ENCODE data around the gene RUNDC3A.
A peak's percentile ranks its signal among the peaks of the same experiment; 100 is the strongest.
"Not testable (repeated sequence)": the region's sequence is repeated elsewhere in the genome, so short reads cannot be mapped to it uniquely, and the experiment has no call there.

The RUNDC3A gene

GRCh38 chr17:44346064-44346844 is 37.9 kb downstream of the RUNDC3A start:
- Histone ChIP-seq H3K27ac (ENCODE audit: low read length) (peak overlapping the region; percentile 7; the same call in 1 of the 2 replicates), H3K4me1 (ENCODE audit: insufficient read depth, low read length) (peaks cover 21% of the 10 kb centered on the region), H3K27me3 (ENCODE audit: insufficient read depth, low read length, poor library complexity) (no peaks in the 10 kb centered on the region), H2AFZ (ENCODE audit: low read depth, low read length) (peak overlapping the region; percentile 27; the same call in 1 of the 2 replicates), H3K4me2 (ENCODE audit: insufficient read depth, low read length) (peak overlapping the region; percentile 98), H4K20me1 (ENCODE audit: insufficient read depth, low read length) (peaks cover 12% of the 10 kb centered on the region), H3K9ac (ENCODE audit: low read depth, low read length) (peak overlapping the region; percentile 71), H3K36me3 (ENCODE audit: insufficient read depth, low read length) (peaks cover 16% of the 10 kb centered on the region), H3K79me2 (ENCODE audit: insufficient read depth, low read length) (peaks cover 11% of the 10 kb centered on the region), H3K9me3 (ENCODE audit: insufficient read depth, low read length, severe bottlenecking) (no peaks in the 10 kb centered on the region), H3K4me3 (ENCODE audit: low read depth in 1 of 2, low read length in 2 of 2) (peak overlapping the region; percentile 83 to 94; a peak in 3 of 4 replicates)
- TF ChIP-seq CTCF (IDR thresholded peaks at IDR 0.05; ENCODE audit: borderline replicate concordance, extremely low read depth, low read length, poor library complexity, severe bottlenecking) (no peak), EZH2 (IDR thresholded peaks at IDR 0.05; ENCODE audit: borderline replicate concordance, low read depth, low read length, severe bottlenecking) (no peak)
- no peak for DNase-seq
- ATAC-seq (ENCODE audit: insufficient read depth, low read depth): no peak

- H3K4me1 ChIP-seq (ENCODE audit: insufficient read depth, low read length): peaks cover 21% of the 10 kb centered on the region
- H3K9ac ChIP-seq (ENCODE audit: low read depth, low read length); H3K27me3 ChIP-seq (ENCODE audit: insufficient read depth, low read length, poor library complexity); DNase-seq; H3K27ac ChIP-seq (ENCODE audit: low read length); H2AFZ ChIP-seq (ENCODE audit: low read depth, low read length); H3K4me2 ChIP-seq (ENCODE audit: insufficient read depth, low read length); ATAC-seq (ENCODE audit: insufficient read depth, low read depth); H3K9me3 ChIP-seq (ENCODE audit: insufficient read depth, low read length, severe bottlenecking); H3K4me3 ChIP-seq (ENCODE audit: low read depth in 1 of 2, low read length in 2 of 2): not testable (repeated sequence)
- H3K79me2 ChIP-seq (ENCODE audit: insufficient read depth, low read length): peaks cover 11% of the 10 kb centered on the region
- peaks cover 13% of the 10 kb centered on the region for H4K20me1 ChIP-seq (ENCODE audit: insufficient read depth, low read length)
- peaks cover 28% of the 10 kb centered on the region for H3K36me3 ChIP-seq (ENCODE audit: insufficient read depth, low read length)
These were observed 39.0 kb downstream of the RUNDC3A start for GRCh38 chr17:44347206-44348055.

GRCh38 chr17:44348234-44348987 is 40.0 kb downstream of the RUNDC3A start:
- Histone ChIP-seq H3K9ac (ENCODE audit: low read depth, low read length) (no peak overlapping the region), H3K9me3 (ENCODE audit: insufficient read depth, low read length, severe bottlenecking) (no peaks in the 10 kb centered on the region), H3K36me3 (ENCODE audit: insufficient read depth, low read length) (peaks cover 38% of the 10 kb centered on the region), H4K20me1 (ENCODE audit: insufficient read depth, low read length) (peaks cover 13% of the 10 kb centered on the region), H3K79me2 (ENCODE audit: insufficient read depth, low read length) (peaks cover 11% of the 10 kb centered on the region), H3K4me1 (ENCODE audit: insufficient read depth, low read length) (peaks cover 21% of the 10 kb centered on the region), H3K4me3 (ENCODE audit: low read depth in 1 of 2, low read length in 2 of 2) (no peak overlapping the region), H3K27me3 (ENCODE audit: insufficient read depth, low read length, poor library complexity) (no peaks in the 10 kb centered on the region), H2AFZ (ENCODE audit: low read depth, low read length) (no peak overlapping the region), H3K4me2 (ENCODE audit: insufficient read depth, low read length) (no peak overlapping the region), H3K27ac (ENCODE audit: low read length) (no peak overlapping the region)
- ATAC-seq (ENCODE audit: insufficient read depth, low read depth): no peak
- no peak for DNase-seq
- TF ChIP-seq CTCF (IDR thresholded peaks at IDR 0.05; ENCODE audit: borderline replicate concordance, extremely low read depth, low read length, poor library complexity, severe bottlenecking) (no peak), EZH2 (IDR thresholded peaks at IDR 0.05; ENCODE audit: borderline replicate concordance, low read depth, low read length, severe bottlenecking) (no peak)
